ENCODE results near the gene RCAN3. TPM values are rescaled to one million over a fixed set of nuclear protein-coding genes. Genes with fewer than 3 reads are reported as not detected.

RCAN3 gene
- total RNA-seq, 1 donor from 2014 or later, result 20.4 TPM

GRCh38 chr1:24476571-24476970, 26.1 kb upstream of the RCAN3 start:
- H3K36me3 Mint-ChIP-seq, result no peaks in the 10 kb centered on the region
- no peaks in the 10 kb centered on the region for H3K27me3 Mint-ChIP-seq
- no peak overlapping the region for H3K4me3 Mint-ChIP-seq
- H3K9me3 Mint-ChIP-seq, result no peaks in the 10 kb centered on the region
- H3K4me1 Mint-ChIP-seq (ENCODE audit: unreplicated experiment), result peaks cover 15% of the 10 kb centered on the region
- TF ChIP-seq CTCF (conservative IDR thresholded peaks at IDR 0.05), result no peak
- no peak for DNase-seq (ENCODE audit: extremely low spot score, unreplicated experiment)
- H3K27ac Mint-ChIP-seq, result no peak overlapping the region

GRCh38 chr1:24477309-24477708, 25.3 kb upstream of the RCAN3 start:
- Mint-ChIP-seq H3K9me3 (no peaks in the 10 kb centered on the region), H3K27me3 (no peaks in the 10 kb centered on the region), H3K4me3 (no peak overlapping the region), H3K36me3 (no peaks in the 10 kb centered on the region), H3K4me1 (ENCODE audit: unreplicated experiment) (peaks cover 16% of the 10 kb centered on the region), H3K27ac (no peak overlapping the region)
- no peak for DNase-seq (ENCODE audit: extremely low spot score, unreplicated experiment)
- TF ChIP-seq CTCF (conservative IDR thresholded peaks at IDR 0.05), result no peak

- no peak for TF ChIP-seq CTCF (conservative IDR thresholded peaks at IDR 0.05)
- DNase-seq (ENCODE audit: extremely low spot score, unreplicated experiment), result no peak
- no peak overlapping the region for H3K27ac Mint-ChIP-seq
- no peaks in the 10 kb centered on the region for H3K27me3 Mint-ChIP-seq
- no peaks in the 10 kb centered on the region for H3K9me3 Mint-ChIP-seq
- no peak overlapping the region for H3K4me3 Mint-ChIP-seq
- no peaks in the 10 kb centered on the region for H3K36me3 Mint-ChIP-seq
- peaks cover 16% of the 10 kb centered on the region for H3K4me1 Mint-ChIP-seq (ENCODE audit: unreplicated experiment)
These were observed 21.5 kb upstream of the RCAN3 start for GRCh38 chr1:24481101-24481500.

DNA sequence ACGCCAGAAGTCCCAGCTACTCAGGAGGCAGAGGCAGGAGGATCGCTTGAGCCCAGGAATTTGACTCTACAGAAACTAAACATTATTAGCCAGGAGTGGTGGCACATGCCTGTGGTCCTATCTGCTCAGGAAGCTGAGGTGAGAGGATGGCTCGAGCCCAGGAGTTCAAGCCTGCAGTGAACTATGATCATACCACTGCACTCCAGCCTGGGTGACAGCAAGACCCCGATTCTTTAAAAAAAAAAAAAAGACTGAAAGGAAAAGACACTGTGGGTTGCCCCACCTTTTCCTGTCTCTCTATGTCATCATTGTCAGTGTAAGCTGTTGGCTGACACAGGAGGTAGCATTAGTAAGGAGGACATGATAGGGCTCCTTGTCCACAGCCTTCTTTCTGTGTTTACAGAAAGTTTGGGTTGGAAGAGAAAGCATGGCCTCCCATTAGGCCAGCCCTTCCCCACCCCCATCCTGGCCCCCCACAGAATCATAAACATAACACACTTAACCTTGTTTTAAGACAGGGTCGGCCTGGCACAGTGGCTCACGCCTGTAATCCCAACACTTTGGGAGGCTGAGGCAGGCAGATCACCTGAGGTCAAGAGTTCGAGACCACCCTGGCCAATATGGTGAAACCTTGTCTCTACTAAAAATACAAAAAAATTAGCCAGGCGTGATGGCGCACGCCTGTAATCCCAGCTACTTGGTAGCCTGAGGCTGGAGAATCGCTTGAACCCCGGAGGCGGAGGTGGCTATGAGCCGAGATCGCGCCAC, 20.6 kb upstream of the RCAN3 start:
- Mint-ChIP-seq H3K27ac (no peak overlapping the region), H3K9me3 (no peaks in the 10 kb centered on the region), H3K36me3 (no peaks in the 10 kb centered on the region), H3K4me3 (no peak overlapping the region), H3K4me1 (ENCODE audit: unreplicated experiment) (peaks cover 14% of the 10 kb centered on the region), H3K27me3 (no peaks in the 10 kb centered on the region)
- DNase-seq (ENCODE audit: extremely low spot score, unreplicated experiment), result no peak
- no peak for TF ChIP-seq CTCF (conservative IDR thresholded peaks at IDR 0.05)

- H3K27ac Mint-ChIP-seq, result no peak overlapping the region
- no peak for TF ChIP-seq CTCF (conservative IDR thresholded peaks at IDR 0.05)
- H3K27me3 Mint-ChIP-seq, result no peaks in the 10 kb centered on the region
- no peak for DNase-seq (ENCODE audit: extremely low spot score, unreplicated experiment)
- no peaks in the 10 kb centered on the region for H3K36me3 Mint-ChIP-seq
- H3K4me1 Mint-ChIP-seq (ENCODE audit: unreplicated experiment), result peaks cover 9% of the 10 kb centered on the region
- H3K9me3 Mint-ChIP-seq, result no peaks in the 10 kb centered on the region
- no peak overlapping the region for H3K4me3 Mint-ChIP-seq
These were observed 19.2 kb upstream of the RCAN3 start for GRCh38 chr1:24483441-24483840.
